Subcutaneous adipose tissue (tissue), 4 donors: ENCODE measurements around the gene COL24A1. TPM values are rescaled to one million over a fixed set of nuclear protein-coding genes. Genes with fewer than 3 reads are reported as not detected.

Experiments used
- CTCF ChIP-seq: fragments of 450-650 bp; IDR thresholded peaks from one replicate; pipeline ENCODE4 v1.5.1; 2016; ENCODE audit warnings: low read depth, mild to moderate bottlenecking, control low read depth, antibody characterized with exemption, moderate library complexity
- total RNA-seq, 4 donors: library from RNA; depleted of rRNA; stranded (reverse); fragments of >200 nt; gene quantifications; one replicate each; pipeline ENCODE4 v1.1.0, GENCODE V29; 2016

COL24A1 gene
- total RNA-seq = 1 to 10 TPM in 3 of 4 donors, under 1 TPM in 1; 0.16 to 2.9 (median 1.3) TPM

GRCh38 chr1:86156566-86157455 is at the start of gene COL24A1:
Gene COL24A1, minus strand, starts transcription at chr1:86156772. Its CDS starts 376 bp downstream, at chr1:86156396.
- no peak for TF ChIP-seq CTCF

- TF ChIP-seq CTCF = no peak
Measured at GRCh38 chr1:86205741-86206140, 49.2 kb upstream of the COL24A1 start.

DNA sequence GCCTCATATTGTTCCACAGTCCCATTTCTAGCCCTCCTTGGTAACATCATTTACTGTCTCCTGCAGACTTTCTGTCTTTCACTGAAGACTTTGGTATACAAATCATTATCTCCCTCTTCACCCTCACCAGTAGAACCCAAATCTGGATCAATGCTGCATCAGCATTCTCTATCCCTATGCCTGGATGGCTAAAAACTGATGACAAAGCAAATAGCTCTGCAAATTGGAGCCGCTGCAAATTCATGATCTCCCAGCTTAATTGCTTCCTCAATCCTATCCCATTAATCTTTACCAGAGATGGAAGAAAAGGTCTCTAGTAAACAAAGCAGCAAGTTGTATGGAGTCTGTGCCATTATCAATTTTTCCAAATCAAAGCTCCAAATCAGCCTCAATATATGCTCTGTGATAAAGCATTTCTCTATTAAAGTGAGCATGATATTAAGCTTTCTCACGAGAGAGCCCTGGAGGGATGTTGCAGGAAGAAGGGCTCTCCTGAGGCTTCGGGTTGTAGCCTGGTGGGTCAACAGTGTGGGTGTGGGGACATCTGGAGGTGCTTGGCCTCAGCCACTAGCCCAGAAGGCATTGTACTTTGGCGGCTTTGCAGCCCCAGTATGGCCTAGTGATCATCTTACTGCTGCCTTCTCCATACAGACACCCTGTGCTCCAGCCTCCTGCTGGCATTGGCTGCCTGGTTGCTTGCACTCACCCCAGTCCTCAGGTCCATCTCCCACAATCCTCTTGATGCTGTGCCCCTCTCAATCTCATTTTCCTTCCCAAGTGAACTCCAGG is 46.2 kb upstream of the COL24A1 start:
- TF ChIP-seq CTCF = no peak

DNA sequence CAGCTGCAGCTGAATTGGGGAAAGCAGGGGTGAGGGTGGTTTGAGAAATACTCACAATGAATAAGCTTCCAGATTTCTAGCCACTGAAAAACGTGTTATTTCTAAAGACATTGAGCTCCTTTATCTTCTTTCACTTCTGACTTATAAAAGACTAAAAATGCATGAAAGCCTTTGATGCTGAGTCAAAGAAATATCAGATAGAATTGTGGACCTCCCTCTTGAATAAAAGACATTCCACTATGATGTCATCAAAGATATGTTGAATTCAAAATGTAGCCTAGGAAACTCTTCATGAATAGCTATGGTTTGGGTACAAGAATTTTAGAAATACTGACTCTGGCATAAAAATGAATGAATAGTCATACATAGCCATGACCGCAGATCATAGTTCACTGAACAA is 44.7 kb upstream of the COL24A1 start:
- TF ChIP-seq CTCF = no peak

GRCh38 chr1:86200901-86201300 is 44.3 kb upstream of the COL24A1 start:
- no peak for TF ChIP-seq CTCF

DNA sequence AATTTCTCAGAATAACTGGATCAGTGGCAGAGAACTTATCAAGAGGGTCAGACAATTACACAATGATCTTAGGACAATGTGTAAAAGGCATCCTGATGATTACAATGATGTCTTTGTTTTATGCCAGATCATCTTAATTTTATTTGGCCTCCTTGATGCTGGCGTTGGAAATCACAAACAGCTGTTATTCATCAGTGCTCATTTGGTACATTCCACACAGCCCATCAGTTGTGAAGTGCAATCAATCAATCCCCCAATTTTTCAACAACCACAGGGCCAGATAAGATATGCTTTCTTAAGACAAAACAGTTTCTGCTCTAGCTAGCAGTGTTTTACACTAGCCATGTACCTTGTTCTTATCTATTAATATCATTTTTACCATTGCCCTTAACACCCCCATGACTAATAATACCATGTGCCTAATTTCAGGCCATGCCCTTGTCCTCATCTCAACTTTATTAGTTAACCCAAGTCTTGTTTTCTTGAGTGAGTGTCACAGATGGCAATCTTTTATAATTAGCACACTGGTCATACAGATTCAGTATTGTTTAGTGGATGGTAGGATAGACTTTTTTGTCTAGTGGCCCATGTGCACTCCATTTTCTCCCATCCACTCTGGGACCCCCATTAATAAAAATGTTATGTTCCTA is 40.8 kb upstream of the COL24A1 start:
- no peak for TF ChIP-seq CTCF

DNA sequence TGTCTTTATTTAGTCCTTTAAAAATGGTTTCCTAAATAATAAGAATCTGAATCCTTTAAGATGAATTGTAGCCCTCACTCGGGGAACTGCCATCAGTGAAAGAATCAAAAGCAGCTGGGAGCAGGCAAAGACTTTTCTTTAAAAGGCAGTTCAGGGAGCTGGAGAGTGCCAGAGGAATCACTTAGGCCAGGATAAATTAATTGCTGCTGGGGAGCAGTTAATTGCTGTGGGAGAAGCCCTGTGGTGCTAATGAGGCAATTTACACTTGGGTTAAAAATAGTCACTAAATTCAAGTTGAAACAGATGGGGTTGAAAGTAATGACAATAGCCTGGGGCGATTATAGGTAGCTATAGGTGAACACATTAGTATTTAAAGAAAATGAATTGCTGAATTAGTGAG is 38.7 kb upstream of the COL24A1 start:
- TF ChIP-seq CTCF = no peak
